ENCODE measurements around the gene CYP27B1. TPM values are rescaled to one million over a fixed set of nuclear protein-coding genes. Genes with fewer than 3 reads are reported as not detected.
A peak's percentile ranks its signal among the peaks of the same experiment; 100 is the strongest.

Gene CYP27B1
- total and polyA plus RNA-seq, 5 donors from 2014 or later, result 0.14 to 0.26 TPM; not detected in 3

DNA sequence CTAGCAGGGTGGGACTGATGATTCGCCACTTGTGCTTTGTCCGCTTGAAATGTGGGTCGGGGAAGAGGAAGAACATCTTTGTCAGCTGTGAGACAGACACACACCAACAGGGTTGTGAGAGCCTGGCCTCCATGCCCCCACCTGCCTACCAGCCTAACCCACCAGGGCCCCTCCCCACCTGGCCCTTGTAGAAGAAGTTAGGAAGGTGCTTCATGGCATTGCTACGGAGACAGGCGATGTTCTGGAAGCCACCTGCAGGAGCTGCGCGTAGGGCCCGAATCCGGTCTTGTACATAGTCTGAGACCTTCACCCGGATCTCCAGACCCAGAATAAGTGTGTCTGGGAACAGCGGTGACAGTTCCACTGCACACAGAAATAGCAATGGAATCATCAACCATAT, 2.7 kb upstream of the CYP27B1 start:
- Histone ChIP-seq H3K27me3 (ENCODE audit: control insufficient read depth, insufficient read depth, low read length) (peaks cover 12% of the 10 kb centered on the region), H3K9me3 (ENCODE audit: control insufficient read depth in 2 of 2, low read length in 2 of 2) (no peaks in the 10 kb centered on the region), H3K4me3 (ENCODE audit: low read depth, low read length) (no peak overlapping the region), H3K4me1 (ENCODE audit: control insufficient read depth, insufficient read depth, low read length, poor library complexity, severe bottlenecking) (peaks cover 42% of the 10 kb centered on the region), H3K27ac (ENCODE audit: insufficient read depth, low read length, poor library complexity, severe bottlenecking) (no peak overlapping the region), H3K36me3 (ENCODE audit: control insufficient read depth, insufficient read depth, low read length) (no peaks in the 10 kb centered on the region)
- peaks cover 23% of the 10 kb centered on the region for H3K27me3 Mint-ChIP-seq
- peaks cover 13% of the 10 kb centered on the region for H3K36me3 Mint-ChIP-seq
- DNase-seq (no peak), ATAC-seq (ENCODE audit: low read depth in 2 of 2) (no peak)
- H3K4me3 Mint-ChIP-seq, result peak overlapping the region; percentile 15 to 95 (median 64)
- H3K27ac Mint-ChIP-seq, result no peak overlapping the region
- H3K4me1 Mint-ChIP-seq, result peaks cover 5 to 38% (median 15%) of the 10 kb centered on the region in 4 donors
- H3K9me3 Mint-ChIP-seq, result no peaks in the 10 kb centered on the region

DNA sequence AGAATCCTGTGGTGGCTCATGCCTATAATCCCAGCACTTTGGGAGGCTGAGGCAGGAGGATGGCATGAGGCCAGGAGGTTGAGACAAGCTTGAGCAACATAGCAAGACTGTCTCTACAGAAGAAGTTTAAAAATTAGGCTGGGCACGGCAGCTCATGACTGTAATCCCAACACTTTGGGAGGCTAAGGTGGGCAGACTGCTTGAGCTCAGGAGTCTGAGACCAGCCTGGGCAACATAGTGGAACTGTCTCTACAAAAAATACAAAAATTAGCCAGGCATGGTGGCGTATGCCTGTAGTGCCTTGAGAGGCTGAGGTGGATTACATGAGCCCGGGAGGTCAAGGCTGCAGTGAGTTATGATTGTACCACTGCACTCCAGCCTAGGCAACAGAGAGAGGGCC, 998 bp upstream of the CYP27B1 start:
- H3K4me3 ChIP-seq (ENCODE audit: low read depth, low read length), result no peak overlapping the region

GRCh38 chr12:57767305-57767698, 424 bp upstream of the CYP27B1 start:
- peaks cover 22% of the 10 kb centered on the region for H3K27me3 ChIP-seq (ENCODE audit: control insufficient read depth, insufficient read depth, low read length)
- no peak overlapping the region for H3K4me3 ChIP-seq (ENCODE audit: low read depth, low read length)
- Mint-ChIP-seq H3K27ac (no peak overlapping the region), H3K4me1 (peaks cover 5 to 43% (median 23%) of the 10 kb centered on the region in 4 donors), H3K36me3 (peaks cover 13% of the 10 kb centered on the region), H3K27me3 (peaks cover 34% of the 10 kb centered on the region), H3K9me3 (no peaks in the 10 kb centered on the region), H3K4me3 (peak overlapping the region in 1 of 4 donors; percentile 85)
- H3K27ac ChIP-seq (ENCODE audit: insufficient read depth, low read length, poor library complexity, severe bottlenecking), result no peak overlapping the region
- H3K4me1 ChIP-seq (ENCODE audit: control insufficient read depth, insufficient read depth, low read length, poor library complexity, severe bottlenecking), result peaks cover 36% of the 10 kb centered on the region
- ATAC-seq (ENCODE audit: low read depth in 2 of 2) (no peak), DNase-seq (no peak)
- no peaks in the 10 kb centered on the region for H3K9me3 ChIP-seq (ENCODE audit: control insufficient read depth in 2 of 2, low read length in 2 of 2)
- H3K36me3 ChIP-seq (ENCODE audit: control insufficient read depth, insufficient read depth, low read length), result no peaks in the 10 kb centered on the region

More for the DNA sequence above, 998 bp upstream of the CYP27B1 start:
- DNase-seq, result no peak
- no peak for ATAC-seq (ENCODE audit: low read depth in 2 of 2)
- H3K9me3 Mint-ChIP-seq, result no peaks in the 10 kb centered on the region
- H3K4me1 Mint-ChIP-seq, result peaks cover 5 to 45% (median 23%) of the 10 kb centered on the region in 4 donors
- H3K27me3 Mint-ChIP-seq, result peaks cover 34% of the 10 kb centered on the region
- H3K4me3 Mint-ChIP-seq, result peak overlapping the region in 2 of 4 donors; percentile 43 to 95
- peaks cover 42% of the 10 kb centered on the region for H3K4me1 ChIP-seq (ENCODE audit: control insufficient read depth, insufficient read depth, low read length, poor library complexity, severe bottlenecking)
- H3K9me3 ChIP-seq (ENCODE audit: control insufficient read depth in 2 of 2, low read length in 2 of 2), result no peaks in the 10 kb centered on the region
- no peaks in the 10 kb centered on the region for H3K36me3 ChIP-seq (ENCODE audit: control insufficient read depth, insufficient read depth, low read length)
- H3K27ac Mint-ChIP-seq, result no peak overlapping the region
- peaks cover 13% of the 10 kb centered on the region for H3K36me3 Mint-ChIP-seq
- H3K27ac ChIP-seq (ENCODE audit: insufficient read depth, low read length, poor library complexity, severe bottlenecking), result no peak overlapping the region
- H3K27me3 ChIP-seq (ENCODE audit: control insufficient read depth, insufficient read depth, low read length), result peaks cover 22% of the 10 kb centered on the region

DNA sequence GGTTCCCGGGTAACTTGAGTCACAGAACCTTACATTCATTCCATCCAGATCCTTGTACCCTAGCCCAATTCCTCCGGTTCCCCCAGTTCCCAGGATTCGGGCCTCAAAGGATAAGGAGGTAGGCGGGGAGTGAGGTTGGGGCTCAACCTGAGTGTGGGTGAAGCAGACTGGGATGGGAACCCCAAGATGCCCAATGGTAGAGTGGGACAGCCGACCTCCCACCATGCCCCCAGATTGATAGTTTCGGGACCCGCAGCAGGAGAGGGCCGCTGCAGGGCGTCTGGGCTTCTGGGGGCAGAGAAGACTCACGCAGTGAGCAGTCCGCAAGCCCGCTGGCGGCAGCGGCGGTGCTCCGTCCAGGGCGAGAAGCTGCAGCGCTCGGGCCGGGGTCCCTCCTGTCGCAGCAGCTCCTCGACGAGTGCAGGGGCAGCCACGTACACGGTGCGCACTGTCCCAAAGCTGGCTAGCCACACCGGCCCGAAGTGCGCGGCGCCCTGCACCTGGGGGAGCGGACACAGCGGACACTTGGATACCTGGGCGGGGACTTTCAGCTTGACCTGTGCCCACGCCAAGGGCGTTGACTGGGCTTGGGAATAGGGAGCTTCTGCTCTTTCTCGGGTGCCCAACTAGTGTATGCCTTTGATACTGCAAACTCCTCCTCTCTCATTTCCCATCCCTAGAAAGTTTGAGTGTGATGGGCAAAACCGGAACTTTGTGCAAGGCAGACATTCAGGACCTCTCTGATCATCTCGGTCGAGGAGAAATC, 997 bp downstream of the CYP27B1 start:
- peak overlapping the region in 1 of 3 donors; percentile 36 for H3K27ac Mint-ChIP-seq
- H3K9me3 Mint-ChIP-seq, result no peaks in the 10 kb centered on the region
- peaks cover 15% of the 10 kb centered on the region for H3K36me3 Mint-ChIP-seq
- DNase-seq, result no peak
- ATAC-seq (ENCODE audit: low read depth in 2 of 2), result peak; percentile 11
- Histone ChIP-seq H3K36me3 (ENCODE audit: control insufficient read depth, insufficient read depth, low read length) (no peaks in the 10 kb centered on the region), H3K4me1 (ENCODE audit: control insufficient read depth, insufficient read depth, low read length, poor library complexity, severe bottlenecking) (peaks cover 25% of the 10 kb centered on the region), H3K27ac (ENCODE audit: insufficient read depth, low read length, poor library complexity, severe bottlenecking) (no peak overlapping the region), H3K27me3 (ENCODE audit: control insufficient read depth, insufficient read depth, low read length) (peaks cover 22% of the 10 kb centered on the region), H3K9me3 (ENCODE audit: control insufficient read depth in 2 of 2, low read length in 2 of 2) (no peaks in the 10 kb centered on the region), H3K4me3 (ENCODE audit: low read depth, low read length) (peak overlapping the region; percentile 62)
- peak overlapping the region; percentile 80 to 94 (median 86) for H3K4me3 Mint-ChIP-seq
- peaks cover 29% of the 10 kb centered on the region for H3K27me3 Mint-ChIP-seq
- H3K4me1 Mint-ChIP-seq, result peaks cover 5 to 34% (median 16%) of the 10 kb centered on the region in 4 donors

GRCh38 chr12:57765003-57765697, 1.7 kb downstream of the CYP27B1 start:
- no peaks in the 10 kb centered on the region for H3K9me3 ChIP-seq (ENCODE audit: control insufficient read depth in 2 of 2, low read length in 2 of 2)
- no peaks in the 10 kb centered on the region for H3K36me3 ChIP-seq (ENCODE audit: control insufficient read depth, insufficient read depth, low read length)
- ATAC-seq (ENCODE audit: low read depth in 2 of 2) (peak; percentile 63 to 67), DNase-seq (peak in 2 of 3 donors; percentile 26 to 56)
- Mint-ChIP-seq H3K27ac (peak overlapping the region in 1 of 3 donors; percentile 36), H3K9me3 (no peaks in the 10 kb centered on the region), H3K27me3 (peaks cover 29% of the 10 kb centered on the region), H3K4me1 (peaks cover 5 to 31% (median 16%) of the 10 kb centered on the region in 4 donors), H3K36me3 (peaks cover 11% of the 10 kb centered on the region), H3K4me3 (peak overlapping the region; percentile 80 to 94 (median 86))
- peaks cover 25% of the 10 kb centered on the region for H3K4me1 ChIP-seq (ENCODE audit: control insufficient read depth, insufficient read depth, low read length, poor library complexity, severe bottlenecking)
- H3K27ac ChIP-seq (ENCODE audit: insufficient read depth, low read length, poor library complexity, severe bottlenecking), result no peak overlapping the region
- peaks cover 22% of the 10 kb centered on the region for H3K27me3 ChIP-seq (ENCODE audit: control insufficient read depth, insufficient read depth, low read length)
- H3K4me3 ChIP-seq (ENCODE audit: low read depth, low read length), result peak overlapping the region; percentile 55

DNA sequence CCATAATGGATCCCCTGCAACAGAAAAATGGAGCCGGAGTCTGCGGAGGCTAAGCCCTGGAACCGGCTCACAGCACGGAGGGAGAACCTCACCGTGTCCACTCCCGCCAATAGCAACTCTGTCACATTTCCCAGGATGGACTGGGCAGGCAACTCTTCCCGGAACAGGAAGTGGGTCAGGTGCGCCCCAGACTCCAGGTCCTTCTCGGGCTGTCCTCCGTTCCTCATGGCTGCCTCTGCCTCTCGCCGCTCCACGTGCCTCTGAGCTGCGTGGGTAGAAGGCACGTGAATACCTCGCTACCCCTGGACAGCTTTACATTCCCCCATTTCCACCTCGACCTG, 2.2 kb downstream of the CYP27B1 start:
- no peak for DNase-seq
- ATAC-seq (ENCODE audit: low read depth in 2 of 2), result no peak
- Mint-ChIP-seq H3K4me1 (peaks cover 5 to 36% (median 20%) of the 10 kb centered on the region in 4 donors), H3K36me3 (peaks cover 6% of the 10 kb centered on the region), H3K27ac (no peak overlapping the region), H3K27me3 (peaks cover 29% of the 10 kb centered on the region), H3K4me3 (peak overlapping the region; percentile 80 to 94 (median 84)), H3K9me3 (no peaks in the 10 kb centered on the region)
- H3K27ac ChIP-seq (ENCODE audit: insufficient read depth, low read length, poor library complexity, severe bottlenecking), result no peak overlapping the region
- H3K4me3 ChIP-seq (ENCODE audit: low read depth, low read length), result peak overlapping the region; percentile 55
- no peaks in the 10 kb centered on the region for H3K36me3 ChIP-seq (ENCODE audit: control insufficient read depth, insufficient read depth, low read length)
- peaks cover 22% of the 10 kb centered on the region for H3K27me3 ChIP-seq (ENCODE audit: control insufficient read depth, insufficient read depth, low read length)
- H3K9me3 ChIP-seq (ENCODE audit: control insufficient read depth in 2 of 2, low read length in 2 of 2), result no peaks in the 10 kb centered on the region
- peaks cover 25% of the 10 kb centered on the region for H3K4me1 ChIP-seq (ENCODE audit: control insufficient read depth, insufficient read depth, low read length, poor library complexity, severe bottlenecking)

DNA sequence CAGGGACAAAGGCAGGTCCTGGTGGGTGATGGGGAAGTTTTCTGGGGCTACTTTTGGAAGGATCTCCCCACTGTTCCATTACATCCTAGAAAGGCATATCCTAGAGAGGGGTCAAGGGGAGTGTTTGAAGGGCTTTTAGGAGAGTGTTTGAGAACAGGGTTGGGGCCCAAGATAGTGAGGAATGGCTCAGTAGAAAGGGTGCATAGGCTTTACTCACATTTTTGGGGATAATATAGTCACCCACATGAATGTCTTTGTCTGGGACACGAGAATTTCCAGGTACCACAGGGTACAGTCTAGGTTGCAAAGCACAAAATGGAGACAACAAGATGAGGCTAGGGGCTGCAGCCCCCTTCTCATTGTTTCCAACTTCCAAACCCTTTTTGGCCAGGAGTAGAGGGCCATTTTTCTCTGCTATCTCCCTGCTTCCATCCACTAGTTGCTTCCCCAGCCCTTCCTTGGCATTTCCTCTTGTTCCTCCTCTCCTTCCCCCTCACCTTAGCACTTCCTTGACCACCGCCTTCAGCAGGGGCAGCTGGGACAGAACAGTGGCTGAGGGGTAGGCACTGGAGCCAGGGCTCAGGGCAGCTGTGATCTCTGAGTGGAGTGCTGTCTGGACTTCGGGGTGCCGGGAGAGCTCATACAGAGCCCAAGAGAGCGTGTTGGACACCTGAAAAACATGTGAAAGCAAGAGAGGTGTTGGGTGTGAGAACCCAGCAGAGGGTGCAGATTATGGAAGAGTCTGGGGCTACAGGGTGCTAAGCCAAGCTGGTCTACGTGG, 2.8 kb downstream of the CYP27B1 start:
- no peaks in the 10 kb centered on the region for H3K9me3 ChIP-seq (ENCODE audit: control insufficient read depth in 2 of 2, low read length in 2 of 2)
- no peak overlapping the region for H3K4me3 ChIP-seq (ENCODE audit: low read depth, low read length)
- Mint-ChIP-seq H3K4me1 (peaks cover 5 to 42% (median 25%) of the 10 kb centered on the region in 4 donors), H3K9me3 (no peaks in the 10 kb centered on the region), H3K4me3 (peak overlapping the region; percentile 80 to 94 (median 84)), H3K36me3 (peaks cover 8% of the 10 kb centered on the region), H3K27me3 (peaks cover 29% of the 10 kb centered on the region), H3K27ac (no peak overlapping the region)
- H3K4me1 ChIP-seq (ENCODE audit: control insufficient read depth, insufficient read depth, low read length, poor library complexity, severe bottlenecking), result peaks cover 25% of the 10 kb centered on the region
- DNase-seq, result no peak
- no peak overlapping the region for H3K27ac ChIP-seq (ENCODE audit: insufficient read depth, low read length, poor library complexity, severe bottlenecking)
- peaks cover 5% of the 10 kb centered on the region for H3K36me3 ChIP-seq (ENCODE audit: control insufficient read depth, insufficient read depth, low read length)
- peaks cover 22% of the 10 kb centered on the region for H3K27me3 ChIP-seq (ENCODE audit: control insufficient read depth, insufficient read depth, low read length)
- ATAC-seq (ENCODE audit: low read depth in 2 of 2), result no peak

All from CD4-positive, CD25-positive, alpha-beta regulatory T cell (primary cell).